AG10803 (cell line): ENCODE results near the gene PNMA6E.

Source experiments
- DNase-seq: peaks from one replicate; pipeline ENCODE4 v3.0.0; 2010; ENCODE audit warnings: low read depth
- H3K4me3 ChIP-seq: 2 replicates; pipeline ENCODE4 v1.5.1; 2011; ENCODE audit warnings: mild to moderate bottlenecking, low read length, control low read depth
- TF ChIP-seq, protein P1 (sequence below): conservative IDR thresholded peaks from 2 replicates; pipeline ENCODE4 v1.5.1; 2011; ENCODE audit warnings: mild to moderate bottlenecking, low read length, control low read depth, inconsistent platforms

The PNMA6E gene

DNA sequence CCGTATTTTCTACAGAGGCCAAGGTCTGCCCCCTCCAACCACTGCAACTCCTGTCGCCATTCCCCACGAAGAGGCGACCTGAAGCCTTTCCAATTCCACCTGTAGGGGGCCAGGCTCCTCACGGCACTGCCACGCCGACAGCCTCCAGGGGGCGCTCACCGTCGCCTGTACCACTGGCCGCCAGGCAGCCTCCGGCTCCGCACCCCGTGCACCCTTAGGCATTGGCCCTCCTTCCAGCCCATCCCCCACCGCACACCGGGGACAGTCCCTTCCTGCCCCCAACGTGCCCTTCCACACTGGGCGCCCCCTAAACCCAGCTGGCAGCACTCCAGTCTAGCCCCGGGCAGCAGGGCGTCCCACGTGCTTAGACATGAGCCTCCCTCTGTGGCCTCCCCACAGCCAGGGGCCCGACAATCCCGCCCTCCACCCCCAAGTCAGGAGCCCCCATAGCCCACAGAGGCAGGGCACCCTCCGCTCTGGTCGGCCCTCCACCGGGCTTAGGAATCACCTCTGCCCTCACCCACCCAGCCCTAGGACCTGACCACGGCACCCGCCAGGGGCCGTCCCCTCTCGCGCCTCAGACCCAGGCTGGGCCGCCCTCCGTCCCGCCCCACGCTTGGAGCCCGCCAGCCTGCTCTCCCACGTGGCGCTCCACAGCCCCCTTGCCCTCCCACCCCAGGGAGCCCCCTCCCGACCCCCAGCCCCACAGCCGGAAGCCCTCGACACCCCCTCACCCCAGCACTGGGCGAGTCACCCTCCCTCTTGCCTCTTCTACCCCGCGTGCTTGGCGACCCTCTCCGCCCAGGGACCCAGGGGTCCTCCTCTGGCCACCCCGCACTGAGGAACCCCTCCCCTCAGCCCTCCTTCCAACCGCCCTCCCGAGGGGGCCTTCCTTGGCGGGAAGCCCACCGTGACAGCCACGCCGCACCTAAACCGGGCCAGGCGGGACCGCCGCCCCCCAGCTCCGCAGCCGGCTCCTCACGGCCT lies 711 bp downstream of the PNMA6E start:
- TF ChIP-seq, protein P1, sequence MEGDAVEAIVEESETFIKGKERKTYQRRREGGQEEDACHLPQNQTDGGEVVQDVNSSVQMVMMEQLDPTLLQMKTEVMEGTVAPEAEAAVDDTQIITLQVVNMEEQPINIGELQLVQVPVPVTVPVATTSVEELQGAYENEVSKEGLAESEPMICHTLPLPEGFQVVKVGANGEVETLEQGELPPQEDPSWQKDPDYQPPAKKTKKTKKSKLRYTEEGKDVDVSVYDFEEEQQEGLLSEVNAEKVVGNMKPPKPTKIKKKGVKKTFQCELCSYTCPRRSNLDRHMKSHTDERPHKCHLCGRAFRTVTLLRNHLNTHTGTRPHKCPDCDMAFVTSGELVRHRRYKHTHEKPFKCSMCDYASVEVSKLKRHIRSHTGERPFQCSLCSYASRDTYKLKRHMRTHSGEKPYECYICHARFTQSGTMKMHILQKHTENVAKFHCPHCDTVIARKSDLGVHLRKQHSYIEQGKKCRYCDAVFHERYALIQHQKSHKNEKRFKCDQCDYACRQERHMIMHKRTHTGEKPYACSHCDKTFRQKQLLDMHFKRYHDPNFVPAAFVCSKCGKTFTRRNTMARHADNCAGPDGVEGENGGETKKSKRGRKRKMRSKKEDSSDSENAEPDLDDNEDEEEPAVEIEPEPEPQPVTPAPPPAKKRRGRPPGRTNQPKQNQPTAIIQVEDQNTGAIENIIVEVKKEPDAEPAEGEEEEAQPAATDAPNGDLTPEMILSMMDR: peak; percentile 52
- H3K4me3 ChIP-seq: no peak overlapping the region
- DNase-seq: no peak

- TF ChIP-seq, protein P1: no peak
- no peak overlapping the region for H3K4me3 ChIP-seq
- no peak for DNase-seq
These were observed 2.7 kb downstream of the PNMA6E start for GRCh38 chrX:153398275-153398960.

GRCh38 chrX:153397256-153397960 lies 3.7 kb downstream of the PNMA6E start:
- no peak for DNase-seq
- no peak overlapping the region for H3K4me3 ChIP-seq
- TF ChIP-seq, protein P1: no peak

- DNase-seq: no peak
- H3K4me3 ChIP-seq: no peak overlapping the region
- TF ChIP-seq, protein P1: no peak
These were observed 4.6 kb downstream of the PNMA6E start for GRCh38 chrX:153396320-153397195.

- DNase-seq: no peak
- no peak overlapping the region for H3K4me3 ChIP-seq
- TF ChIP-seq, protein P1: no peak
These were observed 5.4 kb downstream of the PNMA6E start for GRCh38 chrX:153395613-153396319.

GRCh38 chrX:153394612-153395011 lies 6.5 kb downstream of the PNMA6E start:
- no peak for DNase-seq
- TF ChIP-seq, protein P1: no peak
- H3K4me3 ChIP-seq: no peak overlapping the region
